ENCODE results near the gene ZNF138. TPM values are rescaled to one million over a fixed set of nuclear protein-coding genes. Genes with fewer than 3 reads are reported as not detected.

ZNF138 gene
- total and polyA plus RNA-seq, 2 of the 8 experiments (the other 6 are each of a cell fraction or from before 2014, with no cell fraction given): 7.5 to 22.6 TPM

DNA sequence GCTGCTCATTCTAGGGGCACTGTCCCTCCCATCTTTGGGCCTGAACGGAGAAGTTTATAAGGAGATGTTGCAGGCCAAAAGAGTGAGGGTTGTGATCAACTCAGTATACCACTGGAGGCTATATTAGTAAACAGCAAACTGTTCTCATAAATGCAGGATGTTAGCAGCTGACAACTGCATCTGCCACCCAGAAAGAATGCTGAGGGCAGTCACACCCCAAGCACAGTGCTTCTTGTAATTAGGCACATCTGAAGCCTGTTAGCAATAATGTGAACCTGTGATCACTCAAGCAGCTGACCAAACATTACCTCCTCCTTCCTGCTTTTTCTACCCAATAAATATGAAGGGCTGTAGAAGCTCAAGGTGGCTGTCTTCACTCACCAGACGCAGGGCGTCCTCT lies 38.4 kb upstream of the ZNF138 start:
- no peaks in the 10 kb centered on the region for H3K23me2 ChIP-seq (ENCODE audit: low read depth, low read length)
- H3K27ac ChIP-seq (ENCODE audit: low read depth, low read length): no peak overlapping the region
- ChIA-PET POLR2A (ENCODE audit: partially characterized antibody) (no interaction called here), CTCF (ENCODE audit: partially characterized antibody) (no interaction called here)
- no peaks in the 10 kb centered on the region for H3K4me1 ChIP-seq (replicated peaks in 1 of 4; ENCODE audit: control insufficient read depth in 3 of 4, insufficient read depth in 4 of 4, low read length in 3 of 4)
- H3K56ac ChIP-seq (replicated peaks; ENCODE audit: insufficient read length, low read depth, low read length): no peak overlapping the region
- no peak overlapping the region for H2BK5ac ChIP-seq (ENCODE audit: low read depth, low read length)
- DNase-seq (ENCODE audit: low read depth in 1 of 2, low spot score in 2 of 2) (no peak), FAIRE-seq (no peak)
- WGBS, 2 experiments (ENCODE audit: extremely low coverage in 1 of 2, insufficient coverage in 1 of 2, insufficient read length in 1 of 2, insufficient replicate concordance in 2 of 2, low coverage in 1 of 2, low lambda C conversion rate in 2 of 2, missing lambda C conversion rate in 1 of 2): 79% methylated on average over 2 of the region's 3 CpGs; no CpG with 5 or more reads in 1 of the 2 experiments
- no peak overlapping the region for H4K5ac ChIP-seq (ENCODE audit: insufficient read length, low read depth, low read length)
- no peak overlapping the region for H3K23ac ChIP-seq (ENCODE audit: insufficient read length)
- no peaks in the 10 kb centered on the region for H3K27me3 ChIP-seq (replicated peaks in 1 of 4; ENCODE audit: control insufficient read depth in 3 of 4, extremely low read depth in 1 of 4, insufficient read depth in 3 of 4, low read length in 3 of 4)
- H2BK12ac ChIP-seq (ENCODE audit: low read depth, low read length): no peak overlapping the region
- no peaks in the 10 kb centered on the region for H3K79me2 ChIP-seq (ENCODE audit: control insufficient read depth in 1 of 2, insufficient read depth in 2 of 2, low read length in 2 of 2)
- no peak overlapping the region for H3K4me3 ChIP-seq (ENCODE audit: extremely low read depth in 1 of 4, insufficient read depth in 2 of 4, low read depth in 3 of 4, low read length in 4 of 4)
- no peaks in the 10 kb centered on the region for H4K20me1 ChIP-seq (replicated peaks in 1 of 2; ENCODE audit: control insufficient read depth in 1 of 2, insufficient read depth in 2 of 2, low read length in 2 of 2)
- no peak overlapping the region for H3K14ac ChIP-seq (ENCODE audit: insufficient read length)
- peaks cover 40 to 63% of the 10 kb centered on the region in 2 experiments for H3K9me3 ChIP-seq (ENCODE audit: insufficient read depth in 2 of 2, low read depth in 1 of 2, low read length in 1 of 2)
- no peak overlapping the region for H4K8ac ChIP-seq (ENCODE audit: extremely low read depth, insufficient read depth, low read length)
- H3K36me3 ChIP-seq (ENCODE audit: control insufficient read depth in 2 of 4, insufficient read depth in 4 of 4, low read length in 3 of 4): no peaks in the 10 kb centered on the region; a peak in 1 of 8 replicates
- H2BK20ac ChIP-seq (ENCODE audit: low read length): no peak overlapping the region
- no peaks in the 10 kb centered on the region for H3K79me1 ChIP-seq (ENCODE audit: low read depth, low read length)
- no peak overlapping the region for H3K9ac ChIP-seq (replicated peaks in 1 of 4; ENCODE audit: extremely low read depth in 1 of 4, low read depth in 3 of 4, low read length in 3 of 4)
- H2BK15ac ChIP-seq (ENCODE audit: low read length): no peak overlapping the region
- no peak overlapping the region for H4K91ac ChIP-seq (replicated peaks; ENCODE audit: insufficient read length, low read length)
- no peak overlapping the region for H2AK5ac ChIP-seq (ENCODE audit: low read depth, low read length)
- H3K4ac ChIP-seq (replicated peaks; ENCODE audit: insufficient read length, low read depth, low read length): no peak overlapping the region
- H2AFZ ChIP-seq (ENCODE audit: low read length): no peak overlapping the region
- no peak overlapping the region for H2BK120ac ChIP-seq (replicated peaks; ENCODE audit: low read depth, low read length)
- H3K4me2 ChIP-seq (ENCODE audit: insufficient read depth in 1 of 2, low read depth in 2 of 2, low read length in 2 of 2): no peak overlapping the region
- H3K18ac ChIP-seq (ENCODE audit: extremely low read depth, low read length): no peak overlapping the region
- no peak for TF ChIP-seq KDM1A (IDR thresholded peaks at IDR 0.05; ENCODE audit: borderline replicate concordance, low read length)
- no peak for TF ChIP-seq ZNF274 (IDR thresholded peaks at IDR 0.05; ENCODE audit: borderline replicate concordance, extremely low read depth, low read length)
- TF ChIP-seq CREB1 (IDR thresholded peaks at IDR 0.05): no peak
- no peak for TF ChIP-seq MAFK (IDR thresholded peaks at IDR 0.05; ENCODE audit: low read depth, low read length)
- no peak for TF ChIP-seq NANOG (IDR thresholded peaks at IDR 0.05; ENCODE audit: insufficient read depth, low read depth, low read length, poor library complexity, severe bottlenecking)
- TF ChIP-seq EZH2 (IDR thresholded peaks at IDR 0.05; ENCODE audit: low read depth, low read length, severe bottlenecking): no peak
- TF ChIP-seq SIX5 (IDR thresholded peaks at IDR 0.05; ENCODE audit: low read depth, low read length): no peak
- no peak for TF ChIP-seq YY1 (IDR thresholded peaks at IDR 0.05; ENCODE audit: low read depth, low read length)
- no peak for TF ChIP-seq TBP (IDR thresholded peaks at IDR 0.05; ENCODE audit: low read depth, low read length)
- no peak for TF ChIP-seq CEBPB (IDR thresholded peaks at IDR 0.05; ENCODE audit: low read depth, low read length)
- no peak for TF ChIP-seq POLR2AphosphoS5 (IDR thresholded peaks at IDR 0.05; ENCODE audit: low read depth, low read length)
- TF ChIP-seq CHD2 (IDR thresholded peaks at IDR 0.05; ENCODE audit: low read length): no peak
- no peak for TF ChIP-seq KDM4A (IDR thresholded peaks at IDR 0.05; ENCODE audit: low read depth, low read length, severe bottlenecking)
- no peak for TF ChIP-seq RBBP5 (IDR thresholded peaks at IDR 0.05; ENCODE audit: borderline replicate concordance, low read depth, low read length)
- no peak for TF ChIP-seq SAP30 (IDR thresholded peaks at IDR 0.05; ENCODE audit: insufficient read depth, insufficient replicate concordance, low read length)
- TF ChIP-seq CHD1 (IDR thresholded peaks at IDR 0.05; ENCODE audit: low read depth, low read length): no peak
